K562 (cell line): ENCODE measurements around the gene FSTL4. TPM values are rescaled to one million over a fixed set of nuclear protein-coding genes. Genes with fewer than 3 reads are reported as not detected.

Experiments used
- ATAC-seq: fragments of 200-7000 bp; cut with Tn5 transposase; 3 replicates; pipeline ENCODE4 v1.9.1; 2020; ENCODE audit warnings: moderate library complexity
- BruUV-seq: library from RNA; stranded (reverse); fragments of 400-500 nt; replicated peaks from 2 replicates; lab custom pipeline; 2021; lab: Mats Ljungman, UMichigan
- CTCF ChIA-PET: fragments of 300-600 bp; formaldehyde crosslinking; extraction: SDS; loops from one replicate; lab custom pipeline; 2021; ENCODE audit warnings: low intra/inter-chr PET ratio; lab: Yijun Ruan, JAX
- POLR2A ChIA-PET: fragments of 300-600, 350-650 bp; sonication (Branson Sonifier 250); formaldehyde crosslinking; extraction: SDS; loops from one replicate; lab custom pipeline; 2021; ENCODE audit warnings: antibody characterized with exemption, inconsistent platforms; lab: Yijun Ruan, JAX
- DNase-seq, 4 experiments: peaks; one replicate each; pipeline versions ENCODE4 v3.0.0 to v3.0.0-alpha.2; 2011 to 2018; ENCODE audit warnings: low spot score in 3 of 4, mixed read lengths in 3 of 4; ENCODE audit errors: extremely low read depth in 1 of 4
- FAIRE-seq: peaks from 2 replicates; lab custom pipeline; 2011; peaks lifted over from hg19 to GRCh38; lab: Jason Lieb, UNC
- H2AFZ ChIP-seq: 2 replicates; pipeline ENCODE4 v1.6.0; 2011; ENCODE audit warnings: low read depth, low read length, control low read depth, inconsistent platforms
- H3K27ac ChIP-seq: fragments of 200-600 bp; 3 replicates; pipeline ENCODE4 v1.8.0; 2011; ENCODE audit warnings: low read depth, mild to moderate bottlenecking, control low read depth, inconsistent platforms, low read length, moderate library complexity, mixed read lengths; ENCODE audit errors: extremely low read depth
- H3K27me3 ChIP-seq, 2 experiments: fragments of 300-600 bp in 1 of 2; 2 replicates in 1 of 2; 3 replicates in 1 of 2; pipeline versions ENCODE4 v1.6.0 to v1.8.0; 2011; ENCODE audit warnings: inconsistent platforms in 2 of 2, low read length in 2 of 2, mild to moderate bottlenecking in 1 of 2, mixed read lengths in 1 of 2, moderate library complexity in 1 of 2; ENCODE audit not compliant: control insufficient read depth in 2 of 2, insufficient read depth in 2 of 2
- H3K36me3 ChIP-seq: fragments of 300-600 bp; 3 replicates; pipeline ENCODE4 v1.8.0; 2011; ENCODE audit warnings: mild to moderate bottlenecking, low read length, inconsistent platforms; ENCODE audit not compliant: control insufficient read depth, insufficient read depth
- H3K4me1 ChIP-seq, 2 experiments: fragments of 200-600 bp in 1 of 2; replicated peaks in 1 of 2; 2 replicates in 1 of 2; 3 replicates in 1 of 2; pipeline versions ENCODE4 v1.5.1 to v1.8.0; 2011; ENCODE audit warnings: inconsistent platforms in 2 of 2, low read length in 2 of 2, mild to moderate bottlenecking in 1 of 2, mixed read lengths in 1 of 2, moderate library complexity in 1 of 2; ENCODE audit not compliant: control insufficient read depth in 2 of 2, insufficient read depth in 2 of 2
- H3K4me2 ChIP-seq: 2 replicates; pipeline ENCODE4 v1.6.1; 2011; ENCODE audit warnings: low read length, control low read depth, inconsistent platforms, mixed read lengths; ENCODE audit not compliant: insufficient read depth
- H3K4me3 ChIP-seq: fragments of 200-600 bp; sonication (generic), shearing (Covaris generic); 2 replicates; pipeline ENCODE4 v1.5.1; 2016; ENCODE audit warnings: control low read depth, inconsistent platforms
- H3K79me2 ChIP-seq: fragments of 200-600 bp; 3 replicates; pipeline ENCODE4 v1.8.0; 2011; ENCODE audit warnings: low read length, inconsistent platforms; ENCODE audit not compliant: control insufficient read depth, insufficient read depth
- H3K9ac ChIP-seq, 2 experiments: 2 replicates each; pipeline versions ENCODE4 v1.6.0 to v1.6.1; 2011; ENCODE audit warnings: low read depth in 2 of 2, low read length in 2 of 2, control low read depth in 1 of 2, inconsistent platforms in 1 of 2, mild to moderate bottlenecking in 1 of 2, mixed read lengths in 1 of 2; ENCODE audit not compliant: insufficient read depth in 1 of 2
- H3K9me1 ChIP-seq: one replicate; pipeline ENCODE4 v1.6.0; 2011; ENCODE audit warnings: inconsistent platforms, mild to moderate bottlenecking, low read length, moderate library complexity; ENCODE audit not compliant: control insufficient read depth, insufficient read depth
- H3K9me3 ChIP-seq: replicated peaks from 2 replicates; pipeline ENCODE4 v1.5.1; 2011; ENCODE audit warnings: low read depth, low read length, inconsistent platforms; ENCODE audit not compliant: control insufficient read depth, insufficient read depth
- H4K20me1 ChIP-seq: replicated peaks from 2 replicates; pipeline ENCODE4 v1.6.1; 2011; ENCODE audit warnings: low read length, inconsistent platforms, mixed read lengths; ENCODE audit not compliant: control insufficient read depth, insufficient read depth
- ARNT ChIP-seq, 2 experiments: fragments of 450-650 bp; IDR thresholded peaks; 2 replicates each; pipeline ENCODE4 v1.6.1; 2016; ENCODE audit warnings: mild to moderate bottlenecking in 1 of 2
- ATF3 ChIP-seq, 2 experiments: fragments of 450-650 bp in 1 of 2; sonication (generic) in 1 of 2; formaldehyde crosslinking in 1 of 2; IDR thresholded peaks in 1 of 2; conservative IDR thresholded peaks in 1 of 2; 2 replicates each; pipeline versions ENCODE4 v1.6.1 to v1.8.1; 2016 to 2023; ENCODE audit warnings: mild to moderate bottlenecking in 2 of 2, moderate library complexity in 2 of 2, inconsistent platforms in 1 of 2, missing genetic modification reagents in 1 of 2
- ATF4 ChIP-seq: fragments of 450-650 bp; formaldehyde crosslinking; IDR thresholded peaks from 2 replicates; pipeline ENCODE4 v1.4.0; 2022; ENCODE audit warnings: mild to moderate bottlenecking, moderate library complexity
- C11orf30 ChIP-seq: fragments of 450-650 bp; IDR thresholded peaks from 2 replicates; pipeline ENCODE4 v1.6.1; 2016; ENCODE audit warnings: low read depth, mild to moderate bottlenecking
- CEBPG ChIP-seq, 3 experiments: fragments of 200-800 bp in 1 of 3; sonication (Bioruptor generic) in 1 of 3; sonication (generic) in 1 of 3; formaldehyde crosslinking in 1 of 3; IDR thresholded peaks in 2 of 3; conservative IDR thresholded peaks in 1 of 3; 2 replicates each; pipeline versions ENCODE4 v1.6.1 to v1.8.0; 2016 to 2022; ENCODE audit warnings: missing compliant biosample characterization in 2 of 3, missing genetic modification characterization in 2 of 3, mild to moderate bottlenecking in 1 of 3, missing genetic modification reagents in 1 of 3
- DDX20 ChIP-seq: fragments of 450-650 bp; IDR thresholded peaks from 2 replicates; pipeline ENCODE4 v1.6.1; 2016; ENCODE audit warnings: missing genetic modification characterization, low read depth, mild to moderate bottlenecking, missing compliant biosample characterization, moderate library complexity
- E2F8 ChIP-seq: fragments of 450-650 bp; IDR thresholded peaks from 2 replicates; pipeline ENCODE4 v1.7.1; 2018; ENCODE audit warnings: mild to moderate bottlenecking, low read depth; ENCODE audit not compliant: partially characterized antibody
- FOXJ3 ChIP-seq: sonication (generic); formaldehyde crosslinking; IDR thresholded peaks from 2 replicates; pipeline ENCODE4 v1.4.0; 2020; ENCODE audit warnings: mild to moderate bottlenecking, missing genetic modification reagents
- KAT2B ChIP-seq: IDR thresholded peaks from one replicate; pipeline ENCODE4 v1.6.1; 2012; ENCODE audit warnings: low read depth, mild to moderate bottlenecking, control low read depth, inconsistent platforms, low read length, moderate library complexity
- POLR2AphosphoS5 ChIP-seq: IDR thresholded peaks from 2 replicates; pipeline ENCODE4 v1.6.1; 2011; ENCODE audit warnings: mild to moderate bottlenecking, low read depth, low read length, moderate library complexity; ENCODE audit not compliant: control insufficient read depth, insufficient read depth
- PURB ChIP-seq: sonication (generic); formaldehyde crosslinking; IDR thresholded peaks from 2 replicates; pipeline ENCODE4 v1.9.0; 2021; ENCODE audit warnings: low read depth, mild to moderate bottlenecking, missing genetic modification reagents
- PYGO2 ChIP-seq: fragments of 450-650 bp; IDR thresholded peaks from 2 replicates; pipeline ENCODE4 v1.6.1; 2016; ENCODE audit warnings: mild to moderate bottlenecking, missing genetic modification characterization, moderate library complexity, missing compliant biosample characterization
- RBM25 ChIP-seq: fragments of 200-400 bp; formaldehyde crosslinking; IDR thresholded peaks from 2 replicates; pipeline ENCODE4 v1.6.1; 2018; ENCODE audit warnings: low read length, low read depth, moderate library complexity; ENCODE audit not compliant: severe bottlenecking
- TBP ChIP-seq: optimal IDR thresholded peaks from 2 replicates; pipeline ENCODE3; 2011; ENCODE audit warnings: low read depth, low read length, improper control_type of control experiment
- ZEB2 ChIP-seq: fragments of 450-650 bp; IDR thresholded peaks from 2 replicates; pipeline ENCODE4 v1.6.1; 2016
- ZNF124 ChIP-seq: sonication (generic); formaldehyde crosslinking; IDR thresholded peaks from 2 replicates; pipeline ENCODE4 v1.8.1; 2022; ENCODE audit warnings: missing genetic modification reagents
- ZNF274 ChIP-seq: IDR thresholded peaks from 2 replicates; pipeline ENCODE4 v1.6.1; 2011; ENCODE audit warnings: low read depth, mild to moderate bottlenecking, low read length, moderate library complexity, borderline replicate concordance
- ZNF79 ChIP-seq: fragments of 250-450 bp; sonication (Bioruptor Pico); IDR thresholded peaks from 2 replicates; pipeline ENCODE4 v1.4.0; 2020; ENCODE audit warnings: low read depth, mild to moderate bottlenecking, moderate library complexity
- WGBS: fragments of 100-300 bp; shearing (Covaris generic); methylation state at CpG from one replicate; pipeline ENCODE4 v1.1.6; 2016; ENCODE audit warnings: low coverage, mixed read lengths; ENCODE audit not compliant: insufficient coverage; ENCODE audit errors: missing lambda C conversion rate; 5-methylcytosine and 5-hydroxymethylcytosine counted together
- in situ Hi-C: fragments of 300-500 bp; cut with MboI; formaldehyde crosslinking; loops from 4 replicates; pipeline ENCODE4 v1.15.0; 2018; ENCODE audit warnings: inconsistent platforms, mixed read lengths
- intact Hi-C: fragments of 100-400 bp; cut with micrococcal nuclease; formaldehyde crosslinking; loops from 2 replicates; pipeline ENCODE4 v1.14.2; 2022
- polyA plus RNA-seq, 8 experiments: library from polyadenylated mRNA; depleted of rRNA in 4 of 8; stranded (reverse) in 5 of 8; unstranded in 3 of 8; fragments of >200 nt; fragmentation: Nextera tagmentation in 2 of 8; fragmentation: Illumina TruSeq in 1 of 8; extraction: Ambion mirVana in 2 of 8; extraction: Trizol in 1 of 8; gene quantifications; 2 replicates each; pipeline versions ENCODE4 v1.2.1 to v1.2.3, GENCODE V29; 2011 to 2014; ENCODE audit warnings: inconsistent platforms in 1 of 8, missing spikeins in 1 of 8
- total RNA-seq, 7 experiments: library from RNA; depleted of rRNA in 6 of 7; stranded (reverse); fragments of >200 nt in 6 of 7; fragmentation: Illumina TruSeq in 2 of 7; extraction: Trizol in 2 of 7; gene quantifications; 2 replicates each; pipeline versions ENCODE4 v1.2.1 to v1.2.3, GENCODE V29; 2011 to 2021; ENCODE audit warnings: low replicate concordance in 1 of 7

Gene FSTL4
- total and polyA plus RNA-seq, 9 of the 15 experiments (the other 6 are each of a cell fraction or from before 2014, with no cell fraction given), result 0.08 to 0.18 (median 0.10) TPM; not detected in 5

GRCh38 chr5:133441166-133441815, 171.1 kb downstream of the FSTL4 start:
- Histone ChIP-seq H3K27ac (no peak overlapping the region), H3K4me2 (no peak overlapping the region), H3K79me2 (no peaks in the 10 kb centered on the region), H3K4me1 (no peaks in the 10 kb centered on the region), H3K9me3 (no peaks in the 10 kb centered on the region), H3K27me3 (peaks cover 0 to 38% of the 10 kb centered on the region in 2 experiments; a peak in 2 of 5 replicates), H3K9me1 (no peaks in the 10 kb centered on the region), H3K36me3 (no peaks in the 10 kb centered on the region), H2AFZ (no peak overlapping the region), H3K4me3 (no peak overlapping the region), H4K20me1 (no peaks in the 10 kb centered on the region), H3K9ac (no peak overlapping the region; a peak in 1 of 4 replicates)
- ChIA-PET CTCF (no interaction called here), POLR2A (no interaction called here)
- intact Hi-C loops, result no loop called here
- ATAC-seq, result no peak
- under 1% methylated on average over 7 of the region's 7 CpGs for WGBS
- no peak for DNase-seq
- TF ChIP-seq CEBPG (CRISPR knock-in tag; IDR thresholded peaks at IDR 0.05) (no peak), CEBPG (tag; conservative IDR thresholded peaks at IDR 0.05 in 1 of 2, IDR thresholded peaks at IDR 0.05 in 1 of 2) (no peak), ZNF124 (no peak), DDX20 (tag) (no peak), E2F8 (no peak), RBM25 (no peak), POLR2AphosphoS5 (no peak), ARNT (IDR thresholded peaks at IDR 0.05) (no peak), ZNF79 (CRISPR knock-in tag) (no peak), TBP (no peak), ZEB2 (no peak), FOXJ3 (CRISPR knock-in tag) (no peak), KAT2B (no peak), C11orf30 (no peak), PYGO2 (tag) (no peak), PURB (CRISPR knock-in tag) (no peak), ZNF274 (no peak), ATF4 (CRISPR knock-in tag) (no peak), ATF3 (IDR thresholded peaks at IDR 0.05) (no peak), ATF3 (CRISPR knock-in tag; conservative IDR thresholded peaks at IDR 0.05) (no peak)
- in situ Hi-C loops, result no loop called here
- no TSS peak for BruUV-seq
- no peak for FAIRE-seq
